AG20443 (cell line): ENCODE data around the gene RPL11.
"Not testable (repeated sequence)": the region's sequence is repeated elsewhere in the genome, so short reads cannot be mapped to it uniquely, and the experiment has no call there.

Experiments used
- DNase-seq: peaks from one replicate; pipeline ENCODE4 v3.0.0; 2012; ENCODE audit warnings: low spot score, mixed read lengths

RPL11 gene

GRCh38 chr1:23685197-23685596 is 6.4 kb upstream of the RPL11 start:
- DNase-seq: not testable (repeated sequence)

GRCh38 chr1:23687680-23688079 is 3.9 kb upstream of the RPL11 start:
- not testable (repeated sequence) for DNase-seq

DNA sequence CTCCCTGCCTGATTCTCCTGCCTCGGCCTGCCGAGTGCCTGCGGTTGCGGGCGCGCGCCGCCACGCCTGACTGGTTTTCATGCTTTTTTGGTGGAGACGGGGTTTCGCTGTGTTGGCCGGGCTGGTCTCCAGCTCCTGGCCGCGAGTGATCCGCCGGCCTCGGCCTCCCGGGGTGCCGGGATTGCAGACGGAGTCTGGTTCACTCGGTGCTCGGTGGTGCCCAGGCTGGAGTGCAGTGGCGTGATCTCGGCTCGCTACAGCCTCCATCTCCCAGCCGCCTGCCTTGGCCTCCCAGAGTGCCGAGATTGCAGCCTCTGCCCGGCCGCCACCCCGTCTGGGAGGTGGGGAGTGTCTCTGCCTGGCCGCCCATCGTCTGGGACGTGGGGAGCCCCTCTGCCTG is 3.3 kb upstream of the RPL11 start:
- not testable (repeated sequence) for DNase-seq

GRCh38 chr1:23692308-23692871 is 784 bp downstream of the RPL11 start:
- DNase-seq: no peak

DNA sequence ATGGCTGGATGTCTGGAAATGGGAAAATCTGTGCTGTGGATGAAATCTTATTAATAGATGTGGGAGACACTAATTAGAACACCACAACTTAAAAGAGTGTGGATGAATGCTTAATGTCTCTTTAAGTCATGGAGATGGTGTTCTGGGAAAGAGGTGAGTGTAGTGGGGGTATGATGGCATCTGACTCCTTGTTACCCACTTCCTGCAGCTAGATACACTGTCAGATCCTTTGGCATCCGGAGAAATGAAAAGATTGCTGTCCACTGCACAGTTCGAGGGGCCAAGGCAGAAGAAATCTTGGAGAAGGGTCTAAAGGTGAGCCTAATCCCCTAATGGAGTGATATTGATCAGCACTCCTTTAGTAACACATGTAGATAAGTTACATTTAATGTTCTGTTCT is 2.0 kb downstream of the RPL11 start:
- DNase-seq: no peak

DNA sequence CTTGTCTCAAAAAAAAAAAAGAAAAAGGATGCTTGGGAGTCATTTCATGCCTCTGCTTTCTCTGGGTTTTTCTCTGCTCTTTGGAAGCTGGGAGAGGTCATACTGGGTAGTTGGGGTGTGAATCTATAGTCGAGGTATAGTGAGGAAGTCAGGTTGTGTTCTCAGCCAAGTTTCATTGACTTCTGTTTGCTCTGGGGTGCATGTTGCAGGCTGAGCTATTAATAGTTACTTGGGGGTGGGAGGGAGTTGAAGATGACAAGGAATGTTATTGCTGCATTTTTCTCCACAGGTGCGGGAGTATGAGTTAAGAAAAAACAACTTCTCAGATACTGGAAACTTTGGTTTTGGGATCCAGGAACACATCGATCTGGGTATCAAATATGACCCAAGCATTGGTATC is 2.8 kb downstream of the RPL11 start:
- DNase-seq: no peak

GRCh38 chr1:23695667-23696066 is 4.1 kb downstream of the RPL11 start:
- DNase-seq: no peak

DNA sequence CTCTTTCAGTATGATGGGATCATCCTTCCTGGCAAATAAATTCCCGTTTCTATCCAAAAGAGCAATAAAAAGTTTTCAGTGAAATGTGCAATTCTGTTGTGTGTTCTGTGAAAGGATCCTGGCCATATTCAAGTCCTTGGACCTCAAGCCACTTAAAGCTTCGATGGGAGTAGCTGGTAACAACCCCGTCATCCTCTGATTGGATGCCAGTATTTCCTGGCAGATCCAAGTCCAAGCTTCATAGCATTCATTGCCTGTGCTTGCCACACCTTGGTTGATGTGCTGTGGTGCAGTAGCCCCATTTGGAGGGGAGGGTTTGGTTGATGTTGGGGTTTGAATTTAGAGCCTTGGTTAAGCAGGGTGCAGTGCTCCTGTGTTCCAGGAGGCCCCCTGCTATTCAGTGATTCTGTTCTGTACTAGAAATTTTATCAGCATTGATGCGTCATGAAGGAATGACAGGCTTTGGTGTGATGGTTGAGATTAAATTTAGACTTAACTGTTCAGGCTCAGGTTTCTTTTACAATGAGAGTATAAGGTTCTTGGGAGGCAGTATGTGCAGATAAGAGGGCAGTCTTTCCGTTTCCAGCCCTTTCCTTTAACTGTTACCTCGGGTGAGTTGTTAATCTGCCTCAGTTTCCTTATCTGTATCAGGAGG is 4.9 kb downstream of the RPL11 start:
- no peak for DNase-seq

GRCh38 chr1:23698466-23698865 is 6.9 kb downstream of the RPL11 start:
- DNase-seq: no peak

DNA sequence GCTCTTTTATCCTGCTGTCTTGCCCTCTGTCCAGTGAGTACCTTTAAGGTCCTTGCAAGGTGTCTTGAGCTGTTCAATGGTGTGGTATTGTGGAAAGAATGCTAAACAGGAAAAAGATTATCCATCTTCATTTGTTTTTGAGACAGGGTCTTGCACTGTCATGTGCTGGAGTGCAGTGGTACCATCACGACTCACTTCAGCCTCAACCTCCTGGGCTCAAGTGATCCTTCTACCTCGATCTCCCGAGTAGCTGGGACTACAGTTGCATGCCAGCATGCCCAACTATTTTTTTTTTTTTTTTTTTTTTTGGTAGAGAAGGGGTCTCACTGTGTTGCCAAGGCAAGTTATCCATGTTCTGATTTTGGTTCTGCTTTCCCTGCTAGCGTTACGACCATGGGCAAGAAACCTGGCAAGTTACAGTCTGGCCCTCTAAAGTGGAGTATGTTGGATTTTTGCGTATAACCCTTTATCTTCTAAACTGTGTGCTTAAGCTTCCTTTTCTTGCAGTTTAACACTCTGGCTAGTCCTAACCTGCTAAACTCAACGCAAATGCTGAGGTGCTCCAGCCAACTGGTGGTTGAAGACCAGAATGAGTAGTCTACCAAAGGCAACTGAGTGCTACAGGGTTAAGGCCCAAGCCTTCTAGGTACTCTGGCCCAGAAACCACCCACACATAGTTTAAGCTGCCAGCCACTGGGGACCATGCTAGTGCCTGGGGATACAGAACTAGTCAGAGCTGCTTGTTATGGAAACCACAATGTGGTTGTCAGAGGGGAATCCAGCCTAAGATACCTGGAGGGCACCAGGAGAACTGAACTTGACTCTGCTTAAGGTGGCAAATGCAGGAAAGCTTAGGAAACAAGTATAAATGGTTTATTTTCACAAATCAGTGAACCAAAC is 7.9 kb downstream of the RPL11 start:
- DNase-seq: no peak

GRCh38 chr1:23701310-23701709 is 9.7 kb downstream of the RPL11 start:
- no peak for DNase-seq

DNA sequence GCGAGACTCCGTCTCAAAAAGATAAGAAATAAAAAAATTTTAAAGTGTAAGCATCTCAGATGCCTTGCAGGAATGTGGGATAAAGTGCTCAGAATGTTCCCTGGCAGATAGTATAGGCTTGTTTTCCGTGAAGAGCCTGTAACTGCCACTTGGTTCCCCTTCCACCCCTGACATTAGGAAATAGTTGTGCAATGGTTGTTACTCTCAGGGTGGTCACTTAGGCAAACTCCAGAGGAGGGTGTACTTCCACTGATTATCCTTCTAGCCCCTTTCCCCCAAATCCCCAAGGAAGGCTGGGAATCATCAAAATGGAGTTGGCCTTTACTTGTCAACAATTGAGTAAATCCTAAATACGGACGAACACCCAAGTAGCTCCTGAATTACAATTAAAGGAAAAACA is 10.4 kb downstream of the RPL11 start:
- DNase-seq: no peak

DNA sequence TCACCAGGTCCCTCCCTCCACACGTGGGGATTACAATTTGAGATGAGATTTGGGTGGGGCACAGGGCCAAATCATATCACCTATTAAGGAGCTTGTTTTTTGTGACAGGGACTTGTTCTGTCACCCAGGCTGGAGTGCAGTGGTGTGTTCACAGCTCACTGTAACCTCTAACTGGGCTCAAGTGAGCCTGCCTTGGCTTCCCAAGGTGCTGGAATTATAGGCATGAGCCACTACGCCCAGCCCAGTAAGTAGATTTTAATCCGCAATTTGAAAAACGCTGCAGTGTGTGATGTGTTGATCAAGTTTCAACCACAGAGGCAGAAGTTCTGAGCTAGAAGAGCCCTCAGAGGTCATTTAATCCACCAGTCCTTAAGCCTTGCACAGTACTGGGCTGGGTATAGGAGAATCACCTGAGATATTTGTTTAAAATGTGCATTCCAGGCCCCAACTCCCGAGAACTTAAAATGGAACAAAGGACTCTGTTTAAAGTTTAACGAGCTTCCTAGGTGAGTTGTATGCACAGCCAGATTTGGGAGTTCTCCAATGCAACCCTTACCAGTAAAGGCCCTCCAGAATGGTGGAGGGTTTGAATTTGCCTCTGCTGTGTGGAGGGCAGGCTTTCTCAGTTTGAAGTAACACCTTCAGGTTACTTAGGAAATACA is 13.4 kb downstream of the RPL11 start:
- DNase-seq: no peak

- DNase-seq: no peak
These were observed 17.6 kb downstream of the RPL11 start for GRCh38 chr1:23709229-23709628.

- peak; percentile 61 for DNase-seq
These were observed 26.9 kb downstream of the RPL11 start for GRCh38 chr1:23718482-23718881.

GRCh38 chr1:23719162-23719820 is 27.7 kb downstream of the RPL11 start:
- DNase-seq: no peak

- DNase-seq: no peak
These were observed 28.8 kb downstream of the RPL11 start for GRCh38 chr1:23720256-23720995.

DNA sequence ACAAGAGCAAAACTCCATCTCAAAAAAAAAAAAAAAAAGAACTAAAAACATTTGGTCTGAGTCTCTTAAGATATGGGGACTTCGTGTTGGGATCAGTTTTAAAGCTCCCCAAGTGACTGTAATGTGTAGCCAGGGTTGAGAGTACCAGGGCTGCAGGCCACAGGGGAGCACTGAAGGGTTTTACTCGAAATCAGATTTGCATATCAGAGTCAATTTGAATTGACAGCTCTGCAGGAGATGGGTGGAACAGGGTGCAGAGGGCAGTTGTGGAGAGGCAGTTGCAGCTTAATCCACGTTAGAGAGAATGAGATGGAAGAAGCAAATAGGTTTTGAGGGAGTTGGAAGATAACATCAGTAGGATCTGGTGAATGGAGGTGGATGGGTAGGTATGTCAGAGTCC is 31.0 kb downstream of the RPL11 start:
- DNase-seq: no peak

- DNase-seq: no peak
These were observed 35.1 kb downstream of the RPL11 start for GRCh38 chr1:23726686-23727085.

- DNase-seq: peak; percentile 83
These were observed 35.8 kb downstream of the RPL11 start for GRCh38 chr1:23727362-23727811.
